Hippocampal formation (tissue), 2 donors: ENCODE measurements around the gene TUBA1C.
"Not testable (repeated sequence)": the region's sequence is repeated elsewhere in the genome, so short reads cannot be mapped to it uniquely, and the experiment has no call there.

ENCODE experiments used
- DNase-seq, 2 donors: peaks; one replicate each; lab custom pipeline; 2025; lab: John Stamatoyannopoulos, UW

Gene TUBA1C

GRCh38 chr12:49255857-49256637 is 8.8 kb upstream of the TUBA1C start:
- peak in 1 of 2 donors; percentile 8 for DNase-seq

DNA sequence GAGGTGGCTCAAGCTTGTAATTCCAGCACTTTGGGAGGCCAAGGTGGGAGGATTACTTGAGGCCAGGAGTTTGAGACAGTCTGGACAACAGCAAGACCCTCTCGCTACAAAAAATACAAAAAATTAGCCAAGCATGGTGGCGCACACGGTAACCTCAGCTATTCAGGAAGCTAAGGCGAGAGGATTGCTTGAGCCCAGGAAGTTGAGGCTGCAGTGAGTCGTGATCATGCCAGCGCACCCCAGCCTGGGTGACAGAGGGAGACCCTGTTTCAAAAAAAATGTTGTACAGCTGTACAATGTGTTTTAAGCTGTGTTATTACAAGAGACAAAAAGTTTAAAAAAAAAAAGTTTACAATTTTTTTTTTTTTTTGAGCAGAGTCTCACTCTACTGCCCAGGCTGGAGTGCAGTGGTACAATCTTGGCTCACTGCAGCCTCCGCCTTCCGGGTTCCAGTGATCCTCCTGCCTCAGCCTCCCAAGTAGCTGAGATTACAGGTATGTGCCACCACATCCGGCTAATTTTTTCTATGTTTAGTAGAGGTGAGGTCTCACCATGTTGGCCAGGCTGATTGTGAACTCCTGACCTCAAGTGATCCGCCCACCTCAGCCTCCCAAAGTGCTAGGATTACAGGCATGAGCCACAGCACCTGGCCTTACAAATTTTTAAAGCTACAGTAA is 7.2 kb upstream of the TUBA1C start:
- DNase-seq, result not testable (repeated sequence)

- no peak for DNase-seq
Observed at GRCh38 chr12:49259452-49259851, 5.4 kb upstream of the TUBA1C start.

- no peak for DNase-seq
Observed at GRCh38 chr12:49260166-49260565, 4.7 kb upstream of the TUBA1C start.

- no peak for DNase-seq
Observed at GRCh38 chr12:49260571-49261363, 4.1 kb upstream of the TUBA1C start.

- no peak for DNase-seq
Observed at GRCh38 chr12:49261721-49262120, 3.2 kb upstream of the TUBA1C start.

DNA sequence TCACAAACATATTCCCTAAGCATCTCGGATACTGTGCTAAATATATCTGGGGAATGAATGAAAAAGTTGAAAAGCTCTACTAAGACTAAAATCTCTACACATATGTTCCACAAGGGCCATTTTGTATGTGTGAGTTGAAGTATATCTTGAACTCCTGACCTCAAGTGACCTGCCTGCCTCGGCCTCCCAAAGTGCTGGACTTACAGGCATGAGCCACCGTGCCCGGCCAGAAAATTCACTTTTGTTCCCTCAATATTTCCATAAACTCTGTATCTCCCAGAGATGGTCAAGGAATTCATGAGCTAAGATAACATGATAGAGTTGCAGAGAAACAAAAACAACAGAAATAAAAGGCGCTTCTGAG is 1.5 kb upstream of the TUBA1C start:
- DNase-seq, result no peak

DNA sequence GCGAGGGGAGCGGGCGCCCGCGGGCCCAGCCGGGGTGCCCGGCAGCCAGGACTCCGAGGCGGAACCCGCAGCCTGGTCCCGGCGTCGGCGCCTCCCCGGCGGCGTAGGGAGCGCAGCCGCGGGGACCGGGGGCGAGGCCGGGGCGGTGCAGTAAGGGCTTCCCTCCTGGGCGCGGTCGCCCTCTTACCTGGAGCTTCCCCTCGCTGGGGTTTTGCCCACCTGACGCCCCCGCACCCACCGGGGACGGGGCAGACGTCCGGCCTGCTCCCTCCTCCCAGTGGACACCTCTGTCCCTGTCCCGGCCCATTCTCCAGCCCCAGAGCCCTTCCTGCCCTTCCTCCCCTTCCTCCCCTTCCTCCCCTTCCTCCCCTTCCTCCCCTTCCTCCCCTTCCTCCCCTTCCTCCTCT is 413 bp upstream of the TUBA1C start:
- no peak for DNase-seq

DNA sequence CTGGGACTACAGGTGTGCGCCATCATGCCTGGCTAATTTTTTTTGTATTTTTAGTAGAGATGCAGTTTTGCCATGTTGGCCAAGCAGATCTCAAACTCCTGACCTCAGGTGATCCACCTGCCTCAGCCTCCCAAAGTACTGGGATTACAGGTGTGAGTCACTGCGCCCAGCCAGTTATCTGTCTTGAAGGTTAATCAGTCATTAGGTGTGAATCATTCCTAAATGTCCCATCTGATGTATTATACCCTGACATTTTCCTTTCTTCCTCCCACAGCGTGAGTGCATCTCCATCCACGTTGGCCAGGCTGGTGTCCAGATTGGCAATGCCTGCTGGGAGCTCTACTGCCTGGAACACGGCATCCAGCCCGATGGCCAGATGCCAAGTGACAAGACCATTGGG is 4.3 kb downstream of the TUBA1C start:
- not testable (repeated sequence) for DNase-seq

GRCh38 chr12:49272790-49273725 is 8.2 kb downstream of the TUBA1C start:
- DNase-seq, result no peak

GRCh38 chr12:49273726-49274395 is 9.0 kb downstream of the TUBA1C start:
- DNase-seq, result no peak

- DNase-seq, result no peak
Observed at GRCh38 chr12:49274396-49275069, 9.7 kb downstream of the TUBA1C start.

DNA sequence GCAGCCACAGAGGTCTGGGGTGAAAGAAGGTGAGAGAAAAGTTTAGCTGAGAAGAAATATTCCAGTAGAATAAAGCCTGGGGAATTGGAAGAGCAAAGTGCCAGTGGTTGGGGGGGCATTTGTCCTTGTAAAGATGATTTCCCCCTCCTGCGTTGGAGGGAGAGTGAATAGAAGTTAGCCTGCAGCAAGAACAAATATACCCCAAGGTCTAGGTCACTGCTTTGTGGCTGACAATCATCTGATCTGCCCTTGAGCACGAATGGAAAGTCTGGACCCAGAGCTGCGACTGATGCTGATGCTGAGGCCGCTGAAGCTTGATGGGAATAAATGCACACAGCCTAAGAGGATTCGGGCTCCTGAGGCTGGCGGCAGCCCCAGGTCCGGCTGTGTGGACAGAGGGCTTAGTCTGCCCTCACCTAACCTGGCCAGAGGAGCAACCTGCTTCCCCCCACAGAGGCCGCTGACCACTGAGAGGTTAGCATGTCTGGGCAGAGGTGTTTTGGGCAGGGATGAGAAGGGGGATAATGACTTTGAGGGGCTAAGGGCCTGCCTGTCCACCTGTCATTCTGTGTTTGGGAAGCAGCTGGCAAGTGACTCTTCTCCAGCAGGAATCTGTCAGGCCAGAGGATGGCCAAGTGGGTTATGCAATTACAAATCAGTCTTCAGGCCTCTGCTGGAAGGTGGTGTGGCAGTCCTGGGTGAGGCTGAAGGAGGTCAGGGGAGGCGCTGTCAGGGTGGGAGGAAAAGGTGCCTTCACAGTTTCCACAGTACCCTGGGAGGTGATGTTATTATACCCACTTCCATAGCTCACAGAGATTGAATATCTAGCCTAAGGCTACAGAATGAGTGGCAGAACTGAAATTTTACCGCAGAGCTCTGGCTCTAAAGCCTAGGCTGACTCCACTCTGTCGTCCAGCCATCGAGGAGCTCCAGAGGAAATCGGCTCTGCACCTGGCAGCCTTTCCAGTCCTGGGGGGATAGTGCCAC is 11.7 kb downstream of the TUBA1C start:
- no peak for DNase-seq

DNA sequence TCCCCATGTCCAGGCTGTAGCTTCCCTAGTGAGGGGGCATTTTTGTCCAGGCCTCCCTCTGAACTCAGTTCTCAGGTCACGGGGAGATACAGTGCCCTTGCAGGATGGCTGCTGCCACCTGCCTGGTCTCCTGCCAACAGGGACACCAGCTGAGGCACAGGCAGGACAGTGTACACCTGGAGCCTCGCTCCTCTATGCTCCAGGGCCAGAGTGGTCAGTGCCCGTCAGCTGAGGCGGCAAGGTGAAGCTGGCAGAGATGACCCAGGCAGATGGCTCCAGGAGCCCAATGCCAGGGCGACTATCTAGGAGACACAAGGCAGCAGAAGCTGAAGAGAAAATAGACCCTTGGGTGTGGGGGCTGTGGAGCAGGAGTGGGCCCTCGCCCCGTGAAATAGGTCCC is 12.6 kb downstream of the TUBA1C start:
- no peak for DNase-seq

DNA sequence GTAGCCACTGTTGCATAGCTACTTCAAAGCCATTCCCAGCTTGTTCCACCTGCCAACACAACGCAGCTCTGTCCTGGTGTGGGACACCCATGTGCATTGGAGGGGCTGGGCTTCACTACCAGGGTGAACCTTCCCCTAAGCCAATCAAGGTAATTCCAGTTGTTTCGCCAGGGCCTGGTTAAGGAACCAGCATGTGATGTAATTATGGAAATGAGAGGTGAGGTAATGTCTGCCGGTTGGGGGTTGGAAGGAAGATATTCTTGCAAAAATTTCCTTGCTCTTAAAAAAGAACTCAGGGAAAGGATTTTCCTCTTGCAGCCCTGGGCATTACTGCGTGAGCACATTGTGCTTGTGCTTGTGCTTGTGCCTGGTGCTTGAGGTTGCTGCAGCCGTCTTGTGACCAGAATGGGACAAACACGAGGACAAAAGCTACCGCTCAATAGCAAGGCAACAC is 14.9 kb downstream of the TUBA1C start:
- no peak for DNase-seq

DNA sequence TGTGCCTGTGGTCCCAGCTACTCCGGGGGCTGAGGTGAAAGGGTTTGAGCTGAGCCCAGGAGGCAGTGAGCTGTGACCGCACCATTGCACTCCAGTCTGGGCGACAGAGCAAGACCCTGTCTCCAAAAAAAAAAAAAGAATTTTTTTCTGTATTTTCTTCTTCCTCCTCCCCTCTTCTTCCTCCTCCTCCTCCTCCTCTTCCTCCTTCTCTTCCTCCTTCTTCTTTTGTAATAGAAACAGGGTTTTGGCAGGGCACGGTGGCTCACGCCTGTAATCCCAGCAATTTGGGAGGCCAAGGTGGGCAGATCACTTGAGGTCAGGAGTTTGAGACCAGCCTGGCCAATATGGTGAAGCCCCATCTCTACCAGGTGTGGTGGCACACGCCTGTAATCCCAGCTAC is 15.7 kb downstream of the TUBA1C start:
- DNase-seq, result not testable (repeated sequence)

- no peak for DNase-seq
Observed at GRCh38 chr12:49282302-49282701, 17.4 kb downstream of the TUBA1C start.

DNA sequence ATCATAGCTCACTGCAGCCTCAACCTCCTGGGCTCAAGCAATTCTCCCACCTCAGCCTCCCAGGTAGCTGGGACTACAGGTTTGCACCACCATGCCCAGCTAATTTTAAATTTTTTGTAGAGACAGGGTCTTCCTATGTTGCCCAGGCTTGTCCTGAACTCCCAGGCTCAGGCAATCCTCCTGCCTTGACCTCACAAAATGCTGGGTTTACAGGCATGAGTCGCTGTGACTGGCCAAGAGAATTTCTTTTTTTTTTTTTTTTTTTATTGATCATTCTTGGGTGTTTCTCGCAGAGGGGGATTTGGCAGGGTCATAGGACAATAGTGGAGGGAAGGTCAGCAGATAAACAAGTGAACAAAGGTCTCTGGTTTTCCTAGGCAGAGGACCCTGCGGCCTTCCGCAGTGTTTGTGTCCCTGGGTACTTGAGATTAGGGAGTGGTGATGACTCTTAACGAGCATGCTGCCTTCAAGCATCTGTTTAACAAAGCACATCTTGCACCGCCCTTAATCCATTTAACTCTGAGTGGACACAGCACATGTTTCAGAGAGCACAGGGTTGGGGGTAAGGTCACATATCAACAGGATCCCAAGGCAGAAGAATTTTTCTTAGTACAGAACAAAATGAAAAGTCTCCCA is 18.0 kb downstream of the TUBA1C start:
- DNase-seq, result not testable (repeated sequence)
